ENCODE data around the gene LDLRAD3. TPM values are rescaled to one million over a fixed set of nuclear protein-coding genes. Genes with fewer than 3 reads are reported as not detected.
A peak's percentile ranks its signal among the peaks of the same experiment; 100 is the strongest.

LDLRAD3 gene
- total RNA-seq, 1 donor from 2014 or later: 35.6 TPM

- Histone ChIP-seq H3K9me3 (ENCODE audit: low read depth) (no peaks in the 10 kb centered on the region), H3F3A (ENCODE audit: low read depth) (peaks cover 26% of the 10 kb centered on the region), H3K36me3 (no peaks in the 10 kb centered on the region), H3K27me3 (no peaks in the 10 kb centered on the region), H2AFZ (replicated peaks) (no peak overlapping the region), H3K4me3 (no peak overlapping the region), H3K27ac (no peak overlapping the region), H3K79me2 (ENCODE audit: low read depth) (no peaks in the 10 kb centered on the region), H3K4me2 (no peak overlapping the region), H3K9ac (no peak overlapping the region), H4K20me1 (ENCODE audit: low read depth) (no peaks in the 10 kb centered on the region), H3K4me1 (peaks cover 39% of the 10 kb centered on the region)
- Mint-ChIP-seq H3K27me3 (ENCODE audit: insufficient read depth, low read depth) (no peaks in the 10 kb centered on the region), H3K4me3 (no peak overlapping the region), H3K27ac (no peak overlapping the region), H3K9me3 (no peaks in the 10 kb centered on the region), H3K36me3 (no peaks in the 10 kb centered on the region), H3K4me1 (peaks cover 28% of the 10 kb centered on the region)
- TF ChIP-seq EZH2phosphoT487 (IDR thresholded peaks at IDR 0.05) (no peak), CTCF (IDR thresholded peaks at IDR 0.05) (no peak), EZH2 (IDR thresholded peaks at IDR 0.05) (no peak)
- no peak for DNase-seq (ENCODE audit: low spot score)
Observed at GRCh38 chr11:35916270-35916669, 27.6 kb upstream of the LDLRAD3 start.

- peaks cover 39% of the 10 kb centered on the region for H3K4me1 ChIP-seq
- no peak overlapping the region for H3K4me2 ChIP-seq
- no peaks in the 10 kb centered on the region for H3K27me3 ChIP-seq
- no peak for DNase-seq (ENCODE audit: low spot score)
- peaks cover 29% of the 10 kb centered on the region for H3F3A ChIP-seq (ENCODE audit: low read depth)
- H3K36me3 ChIP-seq: no peaks in the 10 kb centered on the region
- H3K4me3 ChIP-seq: no peak overlapping the region
- Mint-ChIP-seq H3K27ac (no peak overlapping the region), H3K27me3 (ENCODE audit: insufficient read depth, low read depth) (peaks cover 5% of the 10 kb centered on the region), H3K36me3 (no peaks in the 10 kb centered on the region), H3K4me1 (peaks cover 30% of the 10 kb centered on the region), H3K9me3 (peaks cover 5% of the 10 kb centered on the region), H3K4me3 (no peak overlapping the region)
- TF ChIP-seq EZH2phosphoT487 (IDR thresholded peaks at IDR 0.05) (no peak), CTCF (IDR thresholded peaks at IDR 0.05) (no peak), EZH2 (IDR thresholded peaks at IDR 0.05) (no peak)
- no peaks in the 10 kb centered on the region for H3K9me3 ChIP-seq (ENCODE audit: low read depth)
- H3K79me2 ChIP-seq (ENCODE audit: low read depth): no peaks in the 10 kb centered on the region
- no peak overlapping the region for H2AFZ ChIP-seq (replicated peaks)
- no peaks in the 10 kb centered on the region for H4K20me1 ChIP-seq (ENCODE audit: low read depth)
- H3K27ac ChIP-seq: no peak overlapping the region
- no peak overlapping the region for H3K9ac ChIP-seq
Observed at GRCh38 chr11:35917676-35918075, 26.2 kb upstream of the LDLRAD3 start.

- H3K27ac ChIP-seq: peak overlapping the region; percentile 68
- peaks cover 39% of the 10 kb centered on the region for H3K4me1 ChIP-seq
- Mint-ChIP-seq H3K27me3 (ENCODE audit: insufficient read depth, low read depth) (peaks cover 8% of the 10 kb centered on the region), H3K9me3 (peaks cover 5% of the 10 kb centered on the region), H3K36me3 (no peaks in the 10 kb centered on the region), H3K4me3 (peak overlapping the region; percentile 25), H3K4me1 (peaks cover 30% of the 10 kb centered on the region), H3K27ac (peak overlapping the region; percentile 97)
- no peak overlapping the region for H3K4me3 ChIP-seq
- no peaks in the 10 kb centered on the region for H3K9me3 ChIP-seq (ENCODE audit: low read depth)
- DNase-seq (ENCODE audit: low spot score): peak; percentile 19
- H3K9ac ChIP-seq: no peak overlapping the region
- no peaks in the 10 kb centered on the region for H4K20me1 ChIP-seq (ENCODE audit: low read depth)
- no peaks in the 10 kb centered on the region for H3K27me3 ChIP-seq
- no peaks in the 10 kb centered on the region for H3K36me3 ChIP-seq
- H2AFZ ChIP-seq (replicated peaks): no peak overlapping the region
- peak overlapping the region; percentile 75 for H3K4me2 ChIP-seq
- peaks cover 29% of the 10 kb centered on the region for H3F3A ChIP-seq (ENCODE audit: low read depth)
- no peaks in the 10 kb centered on the region for H3K79me2 ChIP-seq (ENCODE audit: low read depth)
- TF ChIP-seq EZH2 (IDR thresholded peaks at IDR 0.05): no peak
- no peak for TF ChIP-seq CTCF (IDR thresholded peaks at IDR 0.05)
- no peak for TF ChIP-seq EZH2phosphoT487 (IDR thresholded peaks at IDR 0.05)
Observed at GRCh38 chr11:35918716-35919115, 25.1 kb upstream of the LDLRAD3 start.
